Stimulated activated CD8-positive, alpha-beta memory T cell treated with anti-CD3 and anti-CD28 coated beads, Interleukin-12 subunit alpha, Interleukin-12 subunit beta, amount 100 ng/mL, for 24 hours (primary cell): Measurements from ENCODE around the gene RIMS4.
"Not testable (repeated sequence)": the region's sequence is repeated elsewhere in the genome, so short reads cannot be mapped to it uniquely, and the experiment has no call there.

Experiments
- DNase-seq: peaks from one replicate; pipeline ENCODE4 v3.0.0-alpha.2; 2020; ENCODE audit errors: extremely low read depth

The RIMS4 gene

GRCh38 chr20:44795836-44796235 lies 14.5 kb downstream of the RIMS4 start:
- no peak for DNase-seq

- DNase-seq, result no peak
These were observed 17.6 kb downstream of the RIMS4 start for GRCh38 chr20:44792796-44793195.

- DNase-seq, result no peak
These were observed 19.5 kb downstream of the RIMS4 start for GRCh38 chr20:44790638-44791393.

- no peak for DNase-seq
These were observed 21.5 kb downstream of the RIMS4 start for GRCh38 chr20:44788706-44789456.

GRCh38 chr20:44787299-44787698 lies 23.0 kb downstream of the RIMS4 start:
- DNase-seq, result no peak

- DNase-seq, result no peak
These were observed 24.6 kb downstream of the RIMS4 start for GRCh38 chr20:44785768-44786167.

GRCh38 chr20:44784688-44785087 lies 25.7 kb downstream of the RIMS4 start:
- no peak for DNase-seq

- DNase-seq, result no peak
These were observed 28.6 kb downstream of the RIMS4 start for GRCh38 chr20:44781791-44782190.

GRCh38 chr20:44781118-44781517 lies 29.2 kb downstream of the RIMS4 start:
- no peak for DNase-seq

- DNase-seq, result no peak
These were observed 30.1 kb downstream of the RIMS4 start for GRCh38 chr20:44780226-44780625.

GRCh38 chr20:44776980-44777379 lies 33.4 kb downstream of the RIMS4 start:
- DNase-seq, result no peak

- no peak for DNase-seq
These were observed 37.1 kb downstream of the RIMS4 start for GRCh38 chr20:44773070-44773829.

- no peak for DNase-seq
These were observed 37.7 kb downstream of the RIMS4 start for GRCh38 chr20:44772636-44773035.

- DNase-seq, result no peak
These were observed 39.2 kb downstream of the RIMS4 start for GRCh38 chr20:44771172-44771535.

GRCh38 chr20:44770484-44771171 lies 39.7 kb downstream of the RIMS4 start:
- DNase-seq, result no peak

GRCh38 chr20:44769481-44769863 lies 40.9 kb downstream of the RIMS4 start:
- no peak for DNase-seq

GRCh38 chr20:44768854-44769480 lies 41.4 kb downstream of the RIMS4 start:
- DNase-seq, result no peak

- no peak for DNase-seq
These were observed 42.1 kb downstream of the RIMS4 start for GRCh38 chr20:44768256-44768655.

- no peak for DNase-seq
These were observed 44.5 kb downstream of the RIMS4 start for GRCh38 chr20:44765701-44766347.

- no peak for DNase-seq
These were observed 45.3 kb downstream of the RIMS4 start for GRCh38 chr20:44765091-44765490.

GRCh38 chr20:44763798-44764197 lies 46.5 kb downstream of the RIMS4 start:
- DNase-seq, result not testable (repeated sequence)
